Skin epidermis (tissue), 12 donors: Measurements from ENCODE around the gene MUC5B.
A peak's percentile ranks its signal among the peaks of the same experiment; 100 is the strongest.

ENCODE experiments used
- H3K27ac ChIP-seq, 21 experiments: fragments of 200-600 bp; sonication (generic) in 11 of 21; one replicate each; pipeline ENCODE4 v1.5.0; 2020; ENCODE audit warnings: mild to moderate bottlenecking in 3 of 21, inconsistent platforms in 2 of 21, moderate library complexity in 2 of 21
- H3K4me3 ChIP-seq, 7 experiments: fragments of 200-600 bp; sonication (generic) in 2 of 7; one replicate each; pipeline ENCODE4 v1.5.0; 2020; ENCODE audit warnings: inconsistent platforms in 2 of 7, mild to moderate bottlenecking in 2 of 7, moderate library complexity in 1 of 7

The MUC5B gene

DNA sequence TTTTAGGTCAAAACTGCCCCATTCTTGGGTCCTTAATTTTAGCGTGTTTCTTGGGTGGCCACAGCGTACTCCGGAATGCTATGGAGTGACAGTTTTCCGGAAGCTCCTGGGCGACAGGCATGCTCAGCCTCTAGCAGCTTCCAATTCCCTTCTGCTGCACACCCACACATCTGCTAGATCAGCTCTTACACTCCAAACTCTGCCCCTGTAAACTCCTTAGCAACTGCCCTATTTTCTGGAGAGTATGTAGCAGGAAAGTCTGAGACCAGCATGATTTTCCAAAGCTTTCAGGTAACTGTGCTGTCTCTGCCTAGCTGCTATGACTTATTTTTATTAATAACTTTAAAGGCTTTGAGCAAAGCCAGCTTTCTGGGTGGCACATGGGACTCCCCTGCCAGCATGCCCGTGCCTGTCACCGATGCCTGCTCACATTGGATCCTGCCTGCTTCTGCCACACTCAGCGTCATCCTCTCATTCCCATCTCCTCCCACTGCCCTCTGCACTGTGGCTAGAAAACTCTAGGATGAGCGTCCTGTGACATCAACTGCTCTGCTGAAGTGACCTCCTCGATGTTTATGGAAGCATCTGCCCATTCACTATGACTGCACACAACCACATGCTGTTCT is 69.3 kb downstream of the MUC5B start:
- Histone ChIP-seq H3K4me3 (no peak overlapping the region), H3K27ac (no peak overlapping the region)

DNA sequence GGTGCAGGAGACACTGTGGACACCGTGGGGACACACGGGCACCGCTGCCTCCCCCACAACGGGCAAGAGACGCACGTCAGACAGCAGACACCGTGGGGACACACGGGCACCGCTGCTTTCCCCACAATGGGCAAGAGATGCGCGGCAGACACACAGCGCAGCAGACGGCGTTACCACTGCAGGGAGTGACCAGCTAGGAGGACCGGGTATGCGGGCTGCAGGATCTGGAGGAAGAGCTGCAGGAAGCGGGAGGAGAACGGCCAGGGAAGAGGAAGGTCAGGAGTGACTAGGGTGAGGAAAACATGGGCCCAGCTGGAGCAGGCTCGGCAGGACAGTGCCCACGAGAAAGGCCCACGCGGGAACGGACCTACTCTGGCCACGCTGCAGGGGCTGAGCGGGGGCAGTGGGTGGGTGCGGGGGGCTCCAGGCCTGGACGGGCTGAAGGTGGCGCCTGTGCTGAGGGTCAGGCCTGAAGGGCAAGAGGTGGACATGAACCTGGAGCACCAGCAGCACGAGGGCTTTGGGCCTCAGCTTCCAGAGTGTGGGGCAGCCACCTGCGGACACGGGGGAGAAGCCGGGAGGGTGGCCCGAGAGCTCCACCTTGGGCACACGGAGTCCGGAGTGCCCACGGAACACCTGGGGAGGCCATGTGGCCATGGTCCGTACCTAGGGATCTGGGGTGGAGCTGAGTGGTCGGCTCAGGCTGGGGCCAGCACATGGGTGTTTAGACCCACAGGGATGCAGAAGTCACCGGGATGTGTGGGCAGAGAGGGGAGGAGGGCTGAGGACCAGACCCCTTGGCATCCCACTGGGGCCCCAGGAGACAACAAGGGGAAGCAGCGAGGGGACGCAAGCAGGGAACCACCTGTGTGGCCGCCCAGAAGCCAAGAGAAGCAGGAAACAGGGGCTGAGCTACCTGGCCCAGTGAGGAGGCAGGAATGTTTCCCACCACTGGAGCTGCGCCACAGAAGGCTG is 70.1 kb downstream of the MUC5B start:
- no peak overlapping the region for H3K27ac ChIP-seq
- H3K4me3 ChIP-seq = no peak overlapping the region

DNA sequence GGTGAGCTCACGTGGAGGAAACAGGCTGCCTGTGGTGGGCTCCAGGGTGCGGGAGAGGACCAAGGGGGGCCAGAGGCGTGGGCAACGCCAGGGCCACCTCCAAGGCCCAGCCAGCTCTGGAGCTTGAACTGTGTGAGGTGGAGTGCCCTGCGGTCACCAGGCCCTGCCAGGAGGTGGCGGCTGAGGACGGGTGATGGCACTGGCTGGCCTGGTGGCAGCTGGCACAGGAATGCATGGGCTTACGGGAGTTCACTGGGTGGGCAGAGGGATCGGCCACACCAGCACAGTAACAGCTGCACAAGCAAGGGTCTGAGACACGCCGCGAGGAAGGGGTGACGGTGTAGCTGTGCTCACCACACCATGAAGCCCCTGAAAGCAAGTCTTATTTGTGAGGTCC is 70.8 kb downstream of the MUC5B start:
- no peak overlapping the region for H3K27ac ChIP-seq

DNA sequence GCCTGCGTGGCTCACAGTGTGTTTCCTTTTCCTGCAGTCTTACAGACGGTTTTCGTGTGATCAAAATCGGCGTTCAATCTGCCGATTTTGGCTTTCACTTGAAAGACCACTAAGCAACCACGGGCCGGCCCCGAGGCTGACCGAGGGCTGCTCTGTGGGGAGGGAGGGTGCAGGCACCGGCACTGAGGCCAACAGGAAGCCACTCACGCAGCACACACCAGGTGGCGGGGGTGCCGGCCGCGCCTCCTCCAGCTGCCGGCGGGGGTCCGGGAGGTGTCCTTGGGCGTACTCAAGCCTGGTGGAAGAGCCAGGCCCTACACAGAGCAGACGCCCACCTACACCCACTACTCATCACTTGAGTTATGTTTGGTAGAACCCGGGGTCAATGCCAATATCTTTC is 72.2 kb downstream of the MUC5B start:
- Histone ChIP-seq H3K4me3 (no peak overlapping the region), H3K27ac (no peak overlapping the region)

More for the DNA sequence above, 70.8 kb downstream of the MUC5B start:
- H3K4me3 ChIP-seq = no peak overlapping the region

DNA sequence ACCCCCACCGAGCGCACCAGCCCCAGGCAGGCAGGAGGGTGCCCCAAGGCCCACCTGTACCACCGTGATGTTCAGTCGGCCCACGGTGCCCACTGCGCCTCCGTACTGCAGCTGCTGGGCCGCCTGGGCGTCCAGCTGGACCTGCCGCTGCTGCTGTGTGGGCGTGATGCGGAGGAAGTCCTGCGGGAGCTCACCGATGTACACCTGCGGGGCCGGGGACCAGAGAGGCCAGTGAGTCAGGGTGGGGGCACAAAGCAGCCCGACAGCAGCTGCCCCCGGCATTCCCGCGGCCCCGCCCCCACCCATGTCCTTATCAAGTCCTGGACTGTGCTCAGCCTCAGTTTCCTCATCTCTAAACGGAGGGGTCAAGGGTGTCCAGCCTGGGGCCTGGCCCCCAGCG is 72.7 kb downstream of the MUC5B start:
- H3K4me3 ChIP-seq = no peak overlapping the region

DNA sequence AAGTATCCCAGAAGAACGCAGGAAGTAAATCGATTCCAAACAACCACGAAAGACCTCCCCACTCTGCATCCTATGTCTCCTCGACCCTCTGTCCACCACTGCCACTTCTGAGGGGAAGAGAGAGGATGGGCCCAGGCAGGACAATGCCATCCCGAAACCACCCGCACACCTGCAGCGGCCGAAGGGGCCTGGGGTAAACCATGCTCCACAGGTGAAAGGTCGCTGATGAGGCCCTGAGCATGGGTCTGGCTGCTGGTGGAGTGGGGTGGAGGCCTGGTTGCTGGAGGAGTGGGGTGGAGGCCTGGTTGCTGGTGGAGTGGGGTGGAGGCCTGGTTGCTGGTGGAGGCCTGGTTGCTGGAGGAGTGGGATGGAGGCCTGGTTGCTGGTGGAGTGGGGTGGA is 73.4 kb downstream of the MUC5B start:
- Histone ChIP-seq H3K27ac (no peak overlapping the region), H3K4me3 (no peak overlapping the region)

More for the DNA sequence above, 72.7 kb downstream of the MUC5B start:
- H3K27ac ChIP-seq = no peak overlapping the region

DNA sequence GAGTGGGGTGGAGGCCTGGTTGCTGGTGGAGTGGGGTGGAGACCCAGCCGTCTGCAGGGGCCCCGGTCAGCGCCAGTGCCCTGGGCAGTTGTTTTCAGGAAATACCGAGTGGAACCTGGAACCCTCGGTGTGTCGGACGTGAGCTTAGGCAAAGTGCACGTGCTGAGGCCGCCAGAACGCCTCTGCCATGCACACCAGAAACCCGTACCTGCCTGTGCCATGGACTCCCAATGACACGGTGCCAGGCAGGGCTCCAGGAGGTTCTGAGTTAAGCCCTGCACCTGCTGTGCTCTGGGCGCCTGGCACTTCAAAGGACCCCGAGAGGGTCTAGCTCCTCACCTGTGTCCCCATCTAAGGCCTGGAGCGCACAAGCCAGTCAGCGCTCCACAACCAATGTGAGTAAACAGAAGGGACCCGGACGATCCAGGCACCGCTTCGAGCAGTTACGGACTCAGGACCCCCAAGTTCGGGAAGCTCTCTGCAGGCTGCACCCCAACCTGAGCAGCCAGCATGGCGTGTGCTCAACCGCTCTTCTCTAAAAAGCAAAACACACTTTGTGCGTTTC is 74.2 kb downstream of the MUC5B start:
- no peak overlapping the region for H3K27ac ChIP-seq
- H3K4me3 ChIP-seq = no peak overlapping the region

DNA sequence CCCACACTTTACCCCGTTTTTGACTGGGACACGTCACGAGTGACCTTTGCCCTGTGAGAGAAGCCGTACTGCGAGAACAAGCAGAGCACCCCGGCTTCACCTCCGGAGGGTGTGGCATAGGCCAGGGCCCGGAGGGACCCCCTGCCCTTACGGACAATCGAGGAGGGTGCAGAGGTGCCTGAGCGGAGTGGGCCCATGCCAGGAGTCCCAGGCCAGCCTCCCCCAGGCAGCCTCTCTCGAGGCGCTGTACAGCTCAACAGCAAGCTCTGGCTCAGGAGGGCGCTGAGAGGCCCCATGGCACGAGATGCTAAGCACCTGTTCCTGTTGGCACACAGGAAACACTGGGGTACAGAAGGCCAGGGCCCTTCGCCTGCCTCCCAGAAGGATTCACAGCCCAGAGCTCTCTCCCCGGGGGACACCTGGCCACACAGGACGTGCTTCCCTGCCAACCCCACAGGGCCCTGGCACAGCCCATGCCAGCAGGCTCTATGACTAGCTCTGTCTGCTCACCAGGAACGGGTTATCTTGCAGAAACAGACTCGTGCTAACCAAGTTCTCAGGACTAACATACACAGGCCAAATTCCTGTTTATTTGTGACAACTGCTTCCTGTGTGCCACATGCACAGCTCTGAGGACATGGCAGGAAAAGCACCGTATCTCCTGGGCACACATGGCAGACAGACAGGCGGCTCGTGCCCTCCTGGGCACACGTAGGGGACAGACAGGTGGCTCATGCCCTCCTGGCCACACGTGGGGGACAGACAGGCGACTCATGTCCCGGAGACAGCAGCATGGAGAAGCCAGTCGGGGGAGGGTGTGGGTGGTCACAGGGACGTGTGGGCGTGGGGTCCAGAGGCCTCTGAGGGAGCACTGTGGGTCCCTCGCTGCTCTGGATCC is 75.0 kb downstream of the MUC5B start:
- Histone ChIP-seq H3K4me3 (no peak overlapping the region), H3K27ac (peak overlapping the region in 2 of 21 experiments; percentile 54 to 66)

DNA sequence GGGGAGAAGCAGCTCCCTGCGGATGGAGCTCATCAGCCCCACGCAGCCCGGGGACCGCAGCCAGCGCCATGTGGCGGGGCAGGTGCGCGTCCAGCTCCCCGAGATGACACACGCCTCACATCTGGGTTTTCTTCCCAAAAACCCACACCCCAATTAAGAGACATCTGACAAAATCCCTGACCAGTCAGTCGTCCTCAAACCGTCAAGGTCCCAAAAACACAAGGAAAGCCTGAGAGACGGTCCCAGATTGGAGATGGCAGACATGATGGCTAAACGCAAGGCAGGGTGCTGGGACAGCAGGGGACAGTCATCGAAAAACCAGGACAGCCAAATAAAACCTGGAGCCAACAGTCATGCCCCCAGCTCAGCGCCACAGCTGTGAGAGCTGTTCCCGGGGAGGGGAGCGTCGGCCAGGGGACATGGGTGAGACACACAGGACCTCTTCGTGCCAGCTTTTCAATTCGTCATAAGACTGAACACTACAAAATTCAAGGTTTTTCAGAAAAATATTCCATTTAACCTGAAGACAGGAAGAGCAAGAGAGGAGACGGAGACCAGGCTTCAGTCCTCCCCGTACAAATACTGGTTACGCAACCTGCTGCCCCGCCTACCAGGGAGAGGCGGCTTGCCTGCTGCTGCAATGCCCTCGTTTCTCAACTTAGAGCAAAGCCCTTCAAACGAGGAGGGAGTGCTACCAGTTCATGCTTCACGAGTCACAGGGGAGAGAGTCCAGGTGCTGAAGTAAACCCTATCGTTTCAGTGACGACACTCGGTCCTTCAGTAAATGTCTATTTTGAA is 76.0 kb downstream of the MUC5B start:
- H3K27ac ChIP-seq = peak overlapping the region in 12 of 21 experiments; percentile 17 to 66 (median 53)
- no peak overlapping the region for H3K4me3 ChIP-seq

DNA sequence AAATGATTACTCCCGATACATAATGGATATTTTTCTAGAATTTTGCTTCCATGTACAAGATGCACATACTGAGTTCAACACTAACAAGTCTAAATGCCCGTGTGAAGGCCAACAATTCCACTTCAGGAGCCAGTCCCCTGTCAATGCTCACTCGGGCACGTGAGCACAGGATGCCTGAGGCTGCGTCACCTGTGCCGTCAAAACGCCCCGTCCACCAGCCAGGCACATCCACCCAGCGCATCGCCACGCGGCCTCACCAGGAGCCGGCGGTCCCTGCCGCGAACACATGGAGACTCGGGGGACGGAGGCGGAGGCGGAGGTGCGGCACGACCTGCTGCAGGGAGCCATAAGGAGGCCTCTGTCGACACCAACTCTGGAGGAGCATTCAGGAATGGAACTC is 76.8 kb downstream of the MUC5B start:
- no peak overlapping the region for H3K4me3 ChIP-seq
- H3K27ac ChIP-seq = peak overlapping the region in 5 of 21 experiments; percentile 6 to 56 (median 45)

DNA sequence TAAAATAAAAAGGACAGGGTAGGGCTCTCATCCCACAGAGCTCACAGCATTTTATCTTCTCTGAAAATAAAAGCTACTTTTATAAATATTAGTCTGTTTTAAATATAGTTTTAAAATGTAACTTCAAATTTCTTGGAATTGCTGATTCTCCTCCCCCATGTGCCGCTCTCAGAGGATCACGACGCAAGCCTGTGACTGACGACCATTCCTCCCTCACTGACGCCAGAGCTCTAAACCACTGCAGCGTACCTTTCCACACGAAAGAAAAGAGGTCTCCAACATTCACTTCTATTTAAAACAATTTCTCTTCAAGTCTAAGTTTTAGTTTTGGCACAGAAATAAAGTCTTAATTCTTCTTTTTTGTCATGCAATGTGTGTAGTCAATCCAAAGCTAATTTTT is 77.3 kb downstream of the MUC5B start:
- Histone ChIP-seq H3K4me3 (no peak overlapping the region), H3K27ac (no peak overlapping the region)

DNA sequence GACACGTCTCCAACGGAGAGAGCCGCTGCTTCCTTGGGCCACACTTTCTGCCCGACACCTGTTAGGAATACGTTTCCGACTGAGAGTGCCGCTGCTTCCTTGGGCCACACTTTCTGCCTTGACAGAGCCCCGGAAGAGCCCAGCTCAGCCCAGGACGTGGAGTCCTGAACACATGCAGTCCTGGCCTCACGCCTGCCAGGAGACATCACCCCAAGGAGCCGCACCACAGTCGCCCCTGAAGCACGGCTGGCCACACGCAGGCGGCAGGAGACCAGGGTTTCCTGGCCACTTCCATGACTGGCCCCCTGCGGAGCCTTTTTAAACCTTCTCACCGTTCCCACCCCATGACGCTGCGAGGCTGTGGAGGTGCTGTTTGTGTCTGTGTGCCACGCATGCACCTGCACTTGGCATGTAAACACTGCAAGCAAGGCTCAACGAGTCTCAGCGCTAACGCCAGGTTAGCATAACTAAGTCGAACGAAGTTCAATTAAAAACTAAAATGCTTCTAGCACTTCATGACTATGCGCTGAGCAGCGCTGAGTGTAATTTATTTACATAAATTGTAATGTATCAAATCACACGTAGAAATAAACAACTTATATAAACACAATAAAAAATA is 77.8 kb downstream of the MUC5B start:
- Histone ChIP-seq H3K4me3 (no peak overlapping the region), H3K27ac (no peak overlapping the region)

DNA sequence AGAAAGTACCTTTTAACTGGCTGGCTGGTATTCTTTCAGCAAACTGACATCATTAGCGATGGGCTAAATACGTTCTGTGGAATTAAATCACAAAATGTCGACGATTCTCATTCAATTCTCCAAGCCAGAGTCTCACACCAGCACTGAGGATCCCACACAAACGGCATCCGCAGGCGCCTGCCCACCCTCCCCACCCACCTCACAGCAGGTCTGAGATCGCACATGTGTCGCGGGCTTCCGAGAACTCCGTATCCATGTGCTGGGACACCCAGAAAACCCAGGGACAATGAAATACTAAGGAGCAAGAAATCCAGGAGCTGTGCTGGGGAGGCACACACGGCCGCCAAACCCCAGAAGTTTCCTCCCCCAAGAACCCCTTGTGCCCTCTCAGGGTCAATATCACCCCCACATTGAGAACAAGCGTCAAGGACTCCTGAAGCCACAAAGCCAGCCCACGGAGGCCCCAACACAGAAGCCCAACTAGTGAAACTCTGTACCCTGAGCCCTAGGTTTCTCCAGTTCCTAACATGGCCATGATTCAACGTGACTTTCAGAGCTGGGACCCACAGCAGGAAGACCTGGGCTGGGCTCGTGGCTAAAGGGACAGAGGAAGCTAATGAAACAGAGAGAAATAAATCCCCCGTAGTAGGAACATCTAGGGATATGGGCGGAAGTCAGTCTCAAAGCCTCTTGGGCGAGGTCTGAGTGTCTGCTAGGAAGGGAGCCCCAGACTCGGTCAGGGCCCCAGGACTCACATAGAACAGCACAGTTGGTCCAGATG is 78.5 kb downstream of the MUC5B start:
- H3K27ac ChIP-seq = peak overlapping the region in 2 of 21 experiments; percentile 3 to 46
- no peak overlapping the region for H3K4me3 ChIP-seq

DNA sequence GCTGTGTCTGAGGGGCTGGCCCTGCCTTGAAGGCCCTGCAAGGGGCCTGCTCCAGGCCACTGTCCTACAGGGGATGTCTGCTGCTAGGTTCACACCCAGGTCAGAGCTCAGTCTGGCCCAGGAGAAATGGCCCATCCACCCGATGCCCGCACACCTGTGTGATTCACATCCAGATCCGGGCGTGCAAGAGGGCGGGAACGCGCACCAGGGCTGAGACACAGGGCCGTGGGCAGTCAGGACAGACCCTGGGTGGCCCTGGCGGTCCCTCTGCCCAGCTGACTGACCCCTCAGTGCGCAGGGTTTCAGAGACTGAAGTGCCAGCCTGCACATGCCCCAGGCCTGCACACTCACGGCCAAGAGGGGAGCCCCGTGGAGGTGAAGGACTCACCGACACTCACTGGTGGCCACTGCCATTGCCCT is 79.2 kb downstream of the MUC5B start:
- Histone ChIP-seq H3K4me3 (no peak overlapping the region), H3K27ac (peak overlapping the region in 3 of 21 experiments; percentile 3 to 56 (median 14))

DNA sequence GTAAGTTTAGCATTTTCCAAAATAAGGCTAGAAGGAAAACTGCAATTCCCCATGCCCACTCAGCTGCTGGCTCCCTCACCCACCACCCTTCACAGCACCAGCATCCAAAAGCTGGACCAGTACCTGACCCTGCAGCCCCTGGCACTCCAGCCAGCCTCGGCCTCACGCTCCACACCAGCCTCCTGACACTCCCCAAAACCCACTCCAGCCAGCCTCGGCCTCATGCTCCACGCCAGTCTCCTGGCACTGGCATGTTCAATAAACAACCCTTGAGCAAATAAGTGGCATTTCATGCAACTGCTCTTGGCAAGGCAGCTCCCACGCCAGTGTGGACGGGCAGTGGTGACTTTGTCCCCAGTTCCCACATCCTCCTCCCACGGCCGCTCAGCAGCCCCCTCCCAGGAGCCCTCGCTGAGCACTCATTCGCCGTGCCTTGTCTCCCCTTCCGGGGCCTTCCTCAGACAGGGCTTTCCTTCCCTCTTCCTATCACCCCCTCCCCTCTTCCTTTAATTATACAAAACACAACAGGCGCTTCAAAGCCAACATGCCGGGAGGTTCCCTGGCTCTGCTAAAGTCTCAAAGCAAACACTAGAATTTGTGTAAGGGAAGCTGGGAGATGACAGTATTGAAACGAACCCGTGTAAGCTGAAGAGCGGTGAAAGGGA is 79.7 kb downstream of the MUC5B start:
- no peak overlapping the region for H3K4me3 ChIP-seq
- H3K27ac ChIP-seq = peak overlapping the region in 9 of 21 experiments; percentile 9 to 86 (median 53)

DNA sequence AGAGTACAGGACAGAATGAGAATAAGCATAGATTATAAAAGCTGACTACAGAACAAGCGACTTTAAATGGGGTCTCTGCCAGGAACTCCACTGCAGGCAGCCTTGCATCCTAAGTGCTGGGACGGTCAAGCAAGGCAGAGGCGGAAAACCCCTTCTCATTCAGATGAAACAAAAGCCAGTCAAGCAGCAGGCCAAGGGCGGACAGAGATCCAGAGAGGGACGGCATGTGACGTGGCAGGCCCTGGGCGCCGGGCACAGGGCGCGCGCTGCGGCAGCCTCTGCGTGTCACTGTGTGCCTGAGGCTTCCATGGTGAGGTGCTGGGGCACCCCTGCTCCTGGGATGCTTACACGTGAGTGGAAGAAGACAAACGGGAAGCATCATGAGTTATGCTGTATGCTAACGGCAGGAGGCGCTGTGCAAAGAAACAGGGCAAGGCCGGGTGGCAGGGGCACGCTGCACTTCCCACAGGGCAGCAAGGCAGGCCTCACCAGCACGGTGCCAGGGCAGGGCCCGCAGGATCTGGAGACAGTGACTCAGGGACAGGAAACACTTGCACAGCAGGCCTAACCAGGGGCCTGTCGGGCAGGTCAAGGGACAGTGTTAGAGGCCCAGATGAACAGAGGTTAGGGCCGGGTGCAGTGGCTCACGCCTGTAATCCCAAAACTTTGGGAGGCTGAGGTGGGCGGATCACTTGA is 80.4 kb downstream of the MUC5B start:
- H3K27ac ChIP-seq = peak overlapping the region in 18 of 21 experiments; percentile 10 to 86 (median 62)
- no peak overlapping the region for H3K4me3 ChIP-seq
